ENCODE measurements around the gene SPTLC1.
"Not testable (repeated sequence)": the region's sequence is repeated elsewhere in the genome, so short reads cannot be mapped to it uniquely, and the experiment has no call there.

SPTLC1 gene, protein sequence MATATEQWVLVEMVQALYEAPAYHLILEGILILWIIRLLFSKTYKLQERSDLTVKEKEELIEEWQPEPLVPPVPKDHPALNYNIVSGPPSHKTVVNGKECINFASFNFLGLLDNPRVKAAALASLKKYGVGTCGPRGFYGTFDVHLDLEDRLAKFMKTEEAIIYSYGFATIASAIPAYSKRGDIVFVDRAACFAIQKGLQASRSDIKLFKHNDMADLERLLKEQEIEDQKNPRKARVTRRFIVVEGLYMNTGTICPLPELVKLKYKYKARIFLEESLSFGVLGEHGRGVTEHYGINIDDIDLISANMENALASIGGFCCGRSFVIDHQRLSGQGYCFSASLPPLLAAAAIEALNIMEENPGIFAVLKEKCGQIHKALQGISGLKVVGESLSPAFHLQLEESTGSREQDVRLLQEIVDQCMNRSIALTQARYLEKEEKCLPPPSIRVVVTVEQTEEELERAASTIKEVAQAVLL

DNA sequence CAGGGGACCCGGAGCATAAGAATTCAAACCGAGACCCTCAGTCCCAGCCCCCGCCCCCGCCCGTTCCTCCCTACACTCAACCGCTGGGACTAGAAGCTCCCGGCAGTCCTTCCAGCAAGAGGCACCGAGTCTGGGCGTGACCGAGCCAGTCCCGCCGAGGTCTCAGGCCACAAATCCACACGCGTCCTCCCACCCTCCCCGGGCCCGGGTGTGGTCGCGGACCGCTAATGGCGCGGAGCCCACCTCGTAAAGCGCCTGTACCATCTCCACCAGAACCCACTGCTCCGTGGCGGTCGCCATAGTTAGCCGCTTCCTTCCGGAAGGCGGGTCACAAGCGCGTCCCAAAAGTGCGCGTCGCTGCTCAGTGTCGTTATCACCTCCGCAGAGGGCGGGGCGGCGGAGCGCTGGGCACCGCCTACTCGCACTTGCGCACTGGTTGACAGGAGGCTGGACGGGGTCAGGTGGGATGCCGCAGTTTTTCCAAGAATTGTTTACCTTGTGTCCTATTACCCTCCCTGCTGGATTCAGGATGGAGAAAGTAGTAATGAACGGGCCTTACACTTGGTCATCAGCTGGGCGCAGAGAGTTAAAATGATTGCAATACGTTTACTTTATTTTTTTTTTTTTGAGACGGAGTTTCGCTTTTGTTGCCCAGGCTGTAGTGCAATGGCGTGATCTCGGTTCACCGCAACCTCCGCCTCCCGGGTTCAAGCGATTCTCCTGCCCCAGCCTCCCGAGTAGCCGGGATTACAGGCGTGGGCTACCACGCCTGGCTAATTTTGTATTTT lies at the start of gene SPTLC1:
Gene SPTLC1, minus strand, starts transcription at position 343 of the 788 bp plus-strand sequence. Its CDS starts 43 bp downstream, at position 300.
- peak; percentile 94 for DNase-seq (ENCODE audit: low spot score)

DNA sequence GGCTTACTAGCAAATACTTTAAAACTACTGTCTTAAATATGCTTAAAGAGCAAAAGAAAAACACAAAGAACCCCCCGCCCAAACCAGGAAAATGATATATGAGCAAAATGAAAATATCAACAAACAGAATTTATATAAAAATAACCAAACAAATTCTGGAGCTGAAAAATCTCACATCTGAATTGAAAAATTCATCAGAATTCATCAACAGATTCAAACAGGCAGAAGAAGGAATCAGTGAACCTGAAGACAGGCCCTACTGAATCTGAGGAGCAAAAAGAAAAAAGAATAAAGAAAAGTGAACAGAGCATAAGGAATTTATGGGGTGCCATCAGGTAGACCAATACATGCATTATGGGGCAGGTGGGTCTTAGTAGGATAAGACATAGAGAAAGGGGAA lies 49.8 kb upstream of the SPTLC1 start:
- no peak for DNase-seq (ENCODE audit: low spot score)

DNA sequence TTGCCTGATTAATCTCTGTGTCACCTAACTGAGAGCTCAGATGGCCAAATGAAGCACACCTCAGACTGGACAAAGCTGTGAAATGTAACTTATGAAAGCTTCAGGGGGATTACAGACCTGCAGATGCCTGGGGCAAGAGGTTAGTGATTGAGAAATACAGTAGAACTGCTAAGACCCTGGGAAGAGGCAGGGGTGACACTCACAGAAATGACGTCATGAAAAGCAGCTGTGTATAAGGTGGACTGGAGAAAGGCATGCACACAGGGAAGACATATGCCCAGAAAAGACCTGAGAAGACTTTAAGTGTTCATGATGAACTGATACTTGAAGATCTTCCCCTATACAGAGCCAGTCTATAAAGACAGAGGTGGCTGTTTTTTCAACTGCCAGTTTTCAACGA lies 49.3 kb upstream of the SPTLC1 start:
- no peak for DNase-seq (ENCODE audit: low spot score)

DNA sequence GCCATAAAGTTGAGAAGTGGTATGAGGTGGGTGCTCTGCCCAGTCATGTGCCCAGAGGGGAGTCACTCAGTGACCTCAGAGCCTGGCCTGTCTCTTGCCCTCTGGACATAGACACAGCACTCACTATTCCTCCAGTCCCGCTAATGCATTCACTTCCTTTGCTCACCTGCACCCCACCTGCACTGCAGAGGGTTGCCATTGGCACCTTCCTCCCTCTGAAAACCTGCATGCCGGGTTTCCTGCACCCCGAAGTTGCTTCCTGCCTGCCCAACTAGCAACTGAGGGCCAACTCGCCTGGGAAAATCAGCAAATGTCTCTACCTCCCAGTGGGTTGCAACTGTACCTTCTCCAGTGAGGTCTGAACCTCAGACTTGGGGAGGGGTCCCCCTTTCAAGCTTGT lies 48.1 kb upstream of the SPTLC1 start:
- DNase-seq (ENCODE audit: low spot score) = no peak

DNA sequence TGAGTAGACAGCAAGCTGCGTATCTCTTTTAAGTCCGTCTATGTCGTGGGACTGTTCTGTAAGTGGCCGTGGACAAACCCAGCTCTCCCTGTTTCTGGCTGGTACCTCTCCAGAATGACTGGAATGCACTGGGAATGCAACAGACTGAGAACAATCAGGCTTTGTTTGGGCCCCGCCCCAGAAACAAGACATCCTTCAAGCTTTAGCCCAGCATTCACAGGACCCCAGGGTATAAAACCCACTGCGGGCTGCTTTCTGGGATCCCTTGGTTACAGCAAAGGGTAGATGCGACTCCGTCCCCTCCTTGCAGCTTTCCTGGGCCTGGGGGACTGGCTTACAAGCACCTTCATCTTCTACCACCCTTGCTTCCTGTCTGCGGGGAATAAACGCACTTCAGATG lies 45.6 kb upstream of the SPTLC1 start:
- DNase-seq (ENCODE audit: low spot score) = no peak

DNA sequence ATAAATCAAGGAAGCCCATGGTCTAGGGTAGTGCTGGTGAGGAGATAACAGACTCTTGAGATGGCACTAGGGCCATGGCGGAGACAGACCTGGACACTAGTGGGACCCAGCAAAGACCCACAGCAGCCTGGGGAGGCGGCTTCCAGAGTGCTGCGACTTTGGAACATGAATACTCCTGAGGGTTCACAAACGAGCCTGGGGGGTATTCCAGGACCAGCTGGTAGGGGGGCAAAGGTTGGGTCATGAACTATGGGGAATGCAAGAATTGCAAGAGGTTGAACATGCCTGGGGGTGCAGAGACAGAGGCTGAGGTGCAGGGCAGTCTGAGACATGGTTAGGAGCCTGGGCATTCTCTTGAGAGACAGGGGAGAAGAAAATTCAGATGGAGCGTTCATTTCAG lies 43.8 kb upstream of the SPTLC1 start:
- no peak for DNase-seq (ENCODE audit: low spot score)

DNA sequence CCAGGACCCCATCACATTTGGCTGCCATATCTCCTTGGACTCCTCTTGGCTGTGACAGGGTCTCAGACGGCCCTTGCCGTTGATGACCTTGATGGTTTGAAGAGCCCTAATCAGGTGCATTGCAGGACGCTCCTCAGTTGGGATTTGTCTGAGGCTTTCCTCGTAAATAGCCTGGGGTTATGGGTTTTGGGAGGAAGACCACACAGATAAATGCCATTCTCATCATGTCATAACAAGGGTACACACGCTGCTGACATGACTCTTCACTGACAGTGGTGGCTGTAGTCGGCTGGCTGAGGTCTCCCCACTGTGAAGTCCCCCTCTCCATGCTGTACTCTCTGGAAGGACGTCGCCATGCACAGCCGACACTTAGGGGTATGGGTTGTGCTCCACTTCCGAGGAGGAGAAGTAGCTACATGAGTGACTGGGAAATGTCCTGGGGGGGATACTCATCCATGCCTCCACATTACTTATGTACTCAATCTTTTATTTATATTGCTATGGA lies 42.9 kb upstream of the SPTLC1 start:
- DNase-seq (ENCODE audit: low spot score) = no peak

DNA sequence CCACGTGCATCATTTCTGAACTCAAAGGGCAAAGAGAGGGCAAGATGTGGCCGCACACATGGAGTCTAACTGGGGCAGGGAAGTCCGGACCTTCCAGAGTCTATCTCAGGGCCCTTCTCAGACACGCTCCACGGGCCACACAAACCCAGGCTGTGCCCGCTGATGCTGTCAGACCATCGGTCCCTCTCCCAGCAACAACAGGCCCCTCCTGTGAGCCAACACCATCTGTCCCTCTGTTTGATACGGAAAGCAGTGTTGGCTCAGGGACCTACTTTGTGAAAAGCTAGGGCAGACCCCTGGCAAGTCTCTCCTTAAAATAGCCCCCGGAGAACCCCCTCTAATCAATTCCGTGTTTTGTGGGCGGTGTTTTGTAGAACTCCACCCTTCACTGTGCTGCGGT lies 40.5 kb upstream of the SPTLC1 start:
- DNase-seq (ENCODE audit: low spot score) = not testable (repeated sequence)

DNA sequence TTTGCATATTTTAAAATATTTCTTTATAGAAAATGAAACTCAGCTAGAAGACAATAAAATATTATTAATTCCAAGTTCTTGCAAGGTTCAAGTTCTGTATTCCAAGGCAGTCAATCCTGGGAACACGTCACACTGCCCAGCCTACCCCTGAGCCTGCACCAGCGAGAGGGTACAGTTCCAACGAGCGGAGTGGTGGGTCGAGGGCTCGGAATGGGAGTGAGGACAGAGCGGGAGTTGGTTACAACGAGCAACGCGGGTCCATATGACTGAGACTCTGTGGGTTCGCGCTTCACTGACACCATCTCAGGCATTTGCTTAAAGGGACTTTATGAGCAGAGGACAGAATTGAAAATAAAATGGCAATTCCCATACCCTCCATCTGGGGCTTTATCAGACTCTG lies 40.0 kb upstream of the SPTLC1 start:
- DNase-seq (ENCODE audit: low spot score) = no peak

DNA sequence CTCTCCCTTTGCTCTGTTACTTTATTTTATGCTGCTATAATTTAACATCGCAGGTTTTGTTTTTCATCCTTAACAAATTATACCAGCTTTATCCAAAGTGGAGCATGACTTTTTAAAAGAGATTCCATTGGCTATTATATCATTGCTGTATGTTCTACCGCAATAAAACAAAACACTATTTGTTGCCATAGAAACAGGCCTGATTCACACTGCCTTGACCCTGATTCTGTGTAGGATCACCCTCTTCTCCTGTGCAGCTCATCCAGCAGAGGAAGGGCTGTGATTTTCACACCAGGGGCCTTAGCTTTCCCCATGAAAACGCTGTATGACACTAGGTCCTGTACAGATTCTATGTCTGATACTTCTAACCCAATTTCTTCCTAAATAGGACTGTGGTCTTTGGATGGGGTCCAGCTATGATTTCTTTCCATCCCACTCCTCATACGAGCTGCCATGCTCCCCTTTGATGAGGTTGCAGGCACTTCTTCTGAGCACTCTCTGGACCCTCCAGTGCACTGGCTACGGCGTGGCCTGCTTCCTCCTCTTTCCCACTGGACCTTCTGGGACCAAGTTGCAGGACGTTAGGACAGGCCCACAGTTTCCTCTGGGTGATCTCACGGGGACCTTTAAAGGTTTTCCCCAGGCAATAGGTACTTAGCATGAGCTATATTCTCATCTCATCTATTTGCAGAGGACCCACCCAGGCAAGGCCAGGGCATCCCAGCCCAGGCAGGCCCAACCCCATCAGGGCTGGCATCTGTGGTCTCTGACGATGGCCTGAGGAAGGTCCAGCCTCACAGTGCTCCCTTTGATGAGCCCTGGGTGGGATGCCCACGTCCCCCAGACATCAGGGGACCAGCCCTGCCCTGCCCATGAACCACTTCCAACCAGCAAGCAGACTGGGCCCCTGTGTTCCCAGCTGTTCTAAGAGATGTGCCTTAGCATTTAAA lies 38.5 kb upstream of the SPTLC1 start:
- not testable (repeated sequence) for DNase-seq (ENCODE audit: low spot score)

DNA sequence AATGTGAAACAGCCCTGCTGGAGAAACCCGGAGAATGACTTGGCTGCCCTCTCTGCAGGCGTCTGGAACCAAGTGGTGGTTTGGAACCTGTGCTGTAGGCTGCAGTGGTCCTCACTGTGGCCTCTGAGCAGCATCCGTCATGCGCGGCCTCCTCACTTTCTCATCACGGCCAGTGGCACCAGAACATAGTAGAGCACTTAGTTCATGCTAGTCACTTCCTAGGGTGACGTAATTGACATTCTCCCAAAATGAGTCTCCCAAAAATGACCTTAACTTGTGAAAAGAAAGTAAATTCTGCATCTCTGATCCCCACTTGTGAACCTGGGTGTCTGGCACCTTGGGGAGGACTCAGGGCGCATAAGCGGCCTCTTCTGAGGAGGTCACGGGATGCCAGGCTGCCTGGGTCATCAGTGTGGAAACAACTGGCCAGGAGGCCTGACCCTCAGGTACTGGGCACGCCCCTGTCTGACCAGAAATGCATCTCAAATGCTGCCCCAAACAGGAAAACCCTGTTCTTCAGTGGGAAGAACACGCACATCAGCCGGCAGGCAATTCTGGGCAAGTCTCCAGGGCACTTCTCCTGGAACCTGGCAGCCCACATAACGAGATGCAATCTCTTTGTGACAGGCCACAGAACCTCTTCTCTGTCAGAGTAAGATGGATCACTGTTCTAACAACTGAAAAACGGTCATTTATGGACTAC lies 36.6 kb upstream of the SPTLC1 start:
- DNase-seq (ENCODE audit: low spot score) = peak; percentile 10

DNA sequence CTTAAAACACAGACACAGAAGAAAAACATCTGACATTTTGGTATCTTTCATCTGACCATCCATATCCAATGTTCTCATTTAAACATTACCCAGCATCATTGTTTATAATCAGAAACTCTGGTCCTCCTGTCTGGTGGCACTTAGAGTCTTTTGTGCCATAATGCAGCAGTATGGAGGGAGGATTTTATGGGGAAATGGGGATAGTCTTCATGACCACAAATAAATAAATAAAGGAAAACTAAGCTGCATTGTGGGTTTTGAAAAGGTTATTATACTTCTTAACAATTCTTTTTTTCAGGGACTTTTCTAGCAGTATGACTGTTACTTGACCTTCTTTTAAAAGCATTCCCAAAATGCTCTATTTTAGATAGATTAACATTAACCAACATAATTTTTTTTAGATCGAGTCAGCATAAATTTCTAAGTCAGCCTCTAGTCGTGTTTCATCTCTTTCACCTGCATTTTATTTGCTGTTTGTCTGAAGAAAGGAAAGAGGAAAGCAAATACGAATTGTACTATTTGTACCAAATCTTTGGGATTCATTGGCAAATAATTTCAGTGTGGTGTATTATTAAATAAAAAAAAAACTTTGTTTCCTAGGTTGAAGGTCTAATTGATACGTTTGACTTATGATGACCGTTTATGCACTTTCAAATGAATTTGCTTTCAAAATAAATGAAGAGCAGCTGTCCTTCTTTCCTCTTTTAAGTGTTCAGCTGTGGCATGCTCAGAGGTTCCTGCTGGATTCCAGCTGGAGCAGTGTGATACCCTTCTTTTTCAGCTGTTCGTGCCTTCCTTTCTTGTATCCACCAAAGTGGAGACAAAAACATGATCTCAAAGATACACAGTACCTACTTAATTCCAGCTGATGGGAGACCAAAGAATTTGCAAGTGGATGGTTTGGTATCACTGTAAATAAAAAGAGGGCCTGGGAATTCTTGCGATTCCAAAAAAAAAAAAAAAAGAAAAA lies 35.6 kb upstream of the SPTLC1 start:
- DNase-seq (ENCODE audit: low spot score) = not testable (repeated sequence)

DNA sequence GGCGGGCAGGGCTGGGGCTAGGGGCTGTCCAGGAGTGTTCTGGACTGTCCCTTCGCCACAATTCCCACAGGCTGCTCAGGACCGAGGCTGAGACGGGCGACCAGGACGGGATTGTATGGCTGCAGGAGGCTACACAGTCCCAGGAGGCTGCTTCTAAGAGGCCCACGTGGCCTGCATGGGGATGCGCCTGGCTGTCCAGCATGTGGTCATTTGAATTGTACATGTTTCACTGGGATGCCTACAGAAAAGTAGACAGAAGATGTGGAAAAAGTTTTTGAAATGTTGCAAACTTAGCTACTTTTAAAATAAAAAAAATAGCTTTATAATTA lies 32.6 kb upstream of the SPTLC1 start:
- DNase-seq (ENCODE audit: low spot score) = no peak

DNA sequence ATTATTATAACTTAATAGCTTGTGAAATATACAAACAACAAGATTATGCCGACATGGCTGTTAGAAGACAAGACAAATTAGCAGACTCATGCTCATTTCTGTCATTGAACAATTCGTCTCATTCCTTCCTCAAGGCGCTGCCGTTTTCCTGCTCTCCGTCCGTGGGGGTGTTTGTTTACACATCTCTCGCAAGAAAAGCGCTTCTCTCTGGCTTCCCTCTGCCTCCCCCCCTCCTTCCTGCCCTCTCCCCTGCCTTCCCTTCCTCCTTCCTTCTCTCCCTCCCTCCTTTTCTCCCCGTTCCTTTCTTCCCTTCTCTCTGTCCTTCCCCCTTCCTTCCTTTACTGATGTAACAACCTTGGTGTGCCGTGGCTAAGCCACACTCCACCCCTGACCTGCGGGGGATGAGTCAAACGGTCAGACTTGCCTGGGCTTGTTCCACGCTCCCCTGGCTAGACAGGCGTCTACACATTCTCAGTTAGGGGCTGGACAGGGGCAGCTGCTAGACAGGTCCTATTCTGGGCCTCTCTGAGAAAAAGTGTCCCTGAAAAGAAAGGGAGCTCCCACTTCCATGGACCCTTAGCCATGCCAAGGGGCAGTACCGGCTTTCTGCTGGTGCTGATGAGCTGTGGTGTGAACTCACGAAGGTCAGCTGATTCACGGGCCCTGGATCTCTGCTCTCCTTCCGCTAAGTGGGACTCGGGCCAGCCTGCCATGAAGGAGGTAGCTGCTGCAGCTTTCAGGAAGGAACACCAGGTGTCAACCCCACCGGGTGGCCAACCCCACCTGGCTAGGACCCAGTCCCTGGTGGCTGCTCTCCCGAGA lies 32.0 kb upstream of the SPTLC1 start:
- peak; percentile 20 for DNase-seq (ENCODE audit: low spot score)

DNA sequence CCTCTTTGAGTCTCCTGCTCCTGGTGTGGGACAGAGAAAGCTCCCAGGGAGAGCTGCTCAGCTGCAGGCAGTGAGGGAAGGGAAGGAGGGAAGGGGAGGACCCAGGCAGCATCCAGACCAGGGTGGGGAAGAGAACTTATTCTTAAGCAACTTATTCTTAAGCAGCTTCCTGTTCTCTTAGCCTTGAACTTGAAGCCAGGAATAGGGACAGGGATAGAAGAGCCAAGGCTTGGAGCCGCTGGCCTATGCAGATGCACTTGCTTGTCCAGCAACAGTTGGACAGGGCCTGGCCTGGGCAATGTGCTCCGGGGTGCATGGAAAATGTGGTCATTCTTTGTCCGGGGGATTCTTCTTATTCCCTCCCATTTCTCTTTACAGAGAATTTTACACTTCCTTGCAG lies 31.4 kb upstream of the SPTLC1 start:
- DNase-seq (ENCODE audit: low spot score) = no peak

DNA sequence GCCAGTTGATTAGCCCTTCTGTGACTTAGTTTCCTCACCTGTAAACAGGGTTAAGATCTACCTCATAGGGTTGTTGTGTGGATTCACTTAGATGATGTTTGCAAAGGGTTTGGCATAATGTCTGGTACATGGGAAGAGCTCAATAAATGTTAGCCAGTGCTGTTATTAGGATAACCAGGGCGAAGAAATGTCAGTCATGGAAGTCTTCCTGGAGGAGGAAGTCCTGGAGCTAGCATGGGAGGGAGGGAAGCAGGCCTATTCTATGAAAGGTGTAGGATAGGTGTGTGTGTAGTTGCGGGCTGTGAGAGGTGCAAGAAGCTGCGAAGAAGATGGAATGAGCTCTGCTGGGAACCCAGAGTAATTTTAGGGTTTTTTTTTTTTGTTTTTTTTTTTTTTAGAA lies 30.6 kb upstream of the SPTLC1 start:
- not testable (repeated sequence) for DNase-seq (ENCODE audit: low spot score)

DNA sequence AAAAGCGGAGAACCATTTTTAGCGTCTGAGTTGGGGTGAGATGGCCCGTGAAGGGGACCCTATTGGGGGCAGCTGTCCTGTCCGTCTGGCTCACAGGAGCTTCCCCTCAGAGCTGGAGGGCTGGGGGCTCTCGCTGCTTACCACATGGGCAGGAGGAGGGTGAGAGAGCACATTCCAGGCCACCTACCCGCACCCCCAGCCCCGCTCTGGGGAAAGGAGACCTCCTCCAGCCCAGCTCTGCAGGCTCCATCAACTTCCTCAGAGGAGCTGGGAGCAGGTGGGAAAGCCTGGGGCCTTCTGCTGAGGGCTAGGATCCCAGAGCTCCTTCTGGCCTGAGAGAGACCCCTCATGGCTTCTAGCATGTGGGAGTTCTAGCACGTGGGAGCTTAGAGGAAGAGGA lies 27.1 kb upstream of the SPTLC1 start:
- DNase-seq (ENCODE audit: low spot score) = no peak

DNA sequence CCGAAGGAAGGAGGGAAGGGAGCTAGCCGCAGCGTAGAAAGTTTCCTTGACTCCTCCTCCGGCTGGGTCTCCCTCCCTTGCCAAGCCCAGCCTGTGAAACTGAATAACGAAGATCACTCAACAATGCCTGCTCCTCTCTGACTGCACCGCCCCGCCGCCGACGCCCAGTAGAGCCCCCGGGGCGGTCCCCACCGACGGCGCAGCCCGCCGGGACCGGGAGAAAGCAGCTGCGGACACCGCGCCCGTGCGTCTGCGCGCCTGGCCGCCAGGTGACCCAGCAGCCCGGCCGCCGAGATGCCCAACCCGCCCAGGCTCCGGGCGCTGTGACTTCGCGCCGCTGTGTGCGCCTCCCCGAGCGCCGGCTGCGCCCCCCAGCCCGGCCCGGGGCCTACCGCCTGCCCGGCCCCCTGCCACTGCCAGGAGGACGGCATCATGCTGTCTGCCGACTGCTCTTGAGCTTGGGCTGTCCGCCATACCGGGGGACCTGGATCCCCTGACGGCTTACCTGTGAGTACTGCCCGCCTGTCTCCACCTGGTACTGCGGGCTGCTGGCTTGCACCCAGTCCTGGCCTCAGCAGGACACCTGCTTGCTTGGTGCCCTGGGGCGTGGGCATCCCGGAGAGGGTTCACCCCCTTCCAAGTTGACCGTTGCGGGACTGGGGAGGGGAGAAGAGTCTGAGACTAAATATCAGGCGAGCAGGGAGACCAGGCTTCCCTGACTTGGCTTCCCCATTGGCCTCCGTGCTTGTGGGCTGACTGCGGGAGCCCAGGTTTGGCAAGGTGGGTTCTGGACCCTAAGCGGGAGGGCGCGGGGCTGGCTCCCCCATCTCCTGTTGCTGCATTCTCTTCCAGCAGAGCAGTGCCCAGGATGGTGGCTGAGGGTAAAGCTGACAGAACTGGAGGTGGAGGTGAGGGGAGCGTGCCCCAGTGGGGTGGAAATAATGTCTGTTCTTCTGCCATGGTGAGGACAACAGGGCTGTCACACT lies 26.2 kb upstream of the SPTLC1 start:
- DNase-seq (ENCODE audit: low spot score) = no peak
